ENCODE data around the gene SPO11.

SPO11 gene

DNA sequence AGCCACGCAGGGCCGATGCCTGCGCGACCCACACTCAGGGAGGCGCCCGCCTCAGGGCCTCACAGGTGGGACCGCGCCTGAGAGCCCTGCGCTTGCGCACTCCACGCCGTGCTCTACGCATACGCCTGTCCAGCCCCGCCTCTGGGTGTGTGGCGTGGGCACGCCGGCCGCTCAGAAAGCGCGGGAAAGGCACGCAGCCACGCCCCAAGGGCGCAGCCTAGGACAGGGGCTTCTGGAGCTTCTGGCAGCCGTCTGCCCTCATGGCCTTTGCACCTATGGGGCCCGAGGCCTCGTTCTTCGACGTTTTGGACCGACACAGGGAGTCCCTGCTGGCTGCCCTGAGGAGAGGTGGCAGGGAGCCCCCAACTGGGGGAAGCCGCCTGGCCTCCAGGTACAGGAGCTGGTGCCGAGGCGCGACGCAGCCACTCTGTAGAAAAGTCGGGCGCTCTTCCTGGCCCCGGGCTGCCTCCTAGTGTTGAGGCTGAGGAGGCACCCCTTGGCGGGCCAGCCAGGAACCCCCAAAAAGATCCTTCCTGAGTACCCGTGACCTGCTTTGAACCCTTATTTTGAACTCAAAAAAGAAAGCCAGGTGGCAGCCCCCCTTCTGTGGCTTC is at the start of gene SPO11:
TSS of gene SPO11 (plus strand) at position 196 of the 614 bp plus-strand sequence. CDS start at position 261, 65 bp downstream.
- TF ChIP-seq, protein P1, sequence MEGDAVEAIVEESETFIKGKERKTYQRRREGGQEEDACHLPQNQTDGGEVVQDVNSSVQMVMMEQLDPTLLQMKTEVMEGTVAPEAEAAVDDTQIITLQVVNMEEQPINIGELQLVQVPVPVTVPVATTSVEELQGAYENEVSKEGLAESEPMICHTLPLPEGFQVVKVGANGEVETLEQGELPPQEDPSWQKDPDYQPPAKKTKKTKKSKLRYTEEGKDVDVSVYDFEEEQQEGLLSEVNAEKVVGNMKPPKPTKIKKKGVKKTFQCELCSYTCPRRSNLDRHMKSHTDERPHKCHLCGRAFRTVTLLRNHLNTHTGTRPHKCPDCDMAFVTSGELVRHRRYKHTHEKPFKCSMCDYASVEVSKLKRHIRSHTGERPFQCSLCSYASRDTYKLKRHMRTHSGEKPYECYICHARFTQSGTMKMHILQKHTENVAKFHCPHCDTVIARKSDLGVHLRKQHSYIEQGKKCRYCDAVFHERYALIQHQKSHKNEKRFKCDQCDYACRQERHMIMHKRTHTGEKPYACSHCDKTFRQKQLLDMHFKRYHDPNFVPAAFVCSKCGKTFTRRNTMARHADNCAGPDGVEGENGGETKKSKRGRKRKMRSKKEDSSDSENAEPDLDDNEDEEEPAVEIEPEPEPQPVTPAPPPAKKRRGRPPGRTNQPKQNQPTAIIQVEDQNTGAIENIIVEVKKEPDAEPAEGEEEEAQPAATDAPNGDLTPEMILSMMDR (IDR thresholded peaks at IDR 0.05): no peak

DNA sequence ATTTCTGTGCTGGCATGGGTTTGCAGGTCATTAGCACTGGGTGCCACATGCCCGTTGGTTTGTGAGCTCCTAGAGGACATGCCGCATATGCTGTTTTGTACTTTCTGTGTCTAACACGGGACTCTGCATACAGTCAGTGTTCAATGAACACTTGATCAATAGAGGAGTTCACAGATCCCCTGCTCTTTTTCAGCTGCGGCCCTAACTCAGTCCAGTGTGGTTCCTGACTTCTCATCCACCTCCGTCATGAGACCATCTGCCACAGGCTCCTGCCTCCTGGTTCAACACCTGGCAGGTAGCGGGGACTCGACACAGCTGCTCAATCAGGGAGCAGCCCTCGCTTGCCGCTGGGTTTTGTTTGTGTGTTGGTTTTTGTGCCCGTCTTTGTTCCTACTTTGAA is 49.4 kb upstream of the SPO11 start:
- TF ChIP-seq, protein P1 (IDR thresholded peaks at IDR 0.05): no peak

- TF ChIP-seq, protein P1 (IDR thresholded peaks at IDR 0.05): no peak
Observed at GRCh38 chr20:57281900-57282299, 47.7 kb upstream of the SPO11 start.

GRCh38 chr20:57282670-57283361 is 46.8 kb upstream of the SPO11 start:
- TF ChIP-seq, protein P1 (IDR thresholded peaks at IDR 0.05): no peak

- TF ChIP-seq, protein P1 (IDR thresholded peaks at IDR 0.05): no peak
Observed at GRCh38 chr20:57283860-57284259, 45.7 kb upstream of the SPO11 start.

- TF ChIP-seq, protein P1 (IDR thresholded peaks at IDR 0.05): no peak
Observed at GRCh38 chr20:57287007-57287880, 42.4 kb upstream of the SPO11 start.

DNA sequence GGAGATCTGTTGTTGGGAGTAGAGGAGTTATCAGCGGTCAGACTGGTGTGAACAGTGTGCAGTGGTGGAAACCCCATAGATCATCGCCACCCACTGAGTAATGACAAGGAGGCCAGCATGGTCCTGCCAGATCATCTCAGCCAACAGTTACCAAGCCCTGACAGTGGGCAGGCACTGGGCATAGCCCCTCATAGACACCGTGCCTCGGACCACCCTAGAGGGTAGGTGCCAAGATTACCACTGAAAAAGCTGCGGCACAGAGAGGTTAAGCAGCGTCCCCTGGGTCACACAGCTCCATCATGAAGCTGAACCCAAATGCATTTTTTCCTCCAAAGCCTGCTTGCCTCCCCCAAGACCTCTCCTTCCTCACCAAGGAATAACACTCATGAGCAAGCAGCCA is 41.7 kb upstream of the SPO11 start:
- TF ChIP-seq, protein P1 (IDR thresholded peaks at IDR 0.05): no peak

Measured in LNCAP (cell line).